ENCODE data around the gene FOXC2.

The FOXC2 gene

DNA sequence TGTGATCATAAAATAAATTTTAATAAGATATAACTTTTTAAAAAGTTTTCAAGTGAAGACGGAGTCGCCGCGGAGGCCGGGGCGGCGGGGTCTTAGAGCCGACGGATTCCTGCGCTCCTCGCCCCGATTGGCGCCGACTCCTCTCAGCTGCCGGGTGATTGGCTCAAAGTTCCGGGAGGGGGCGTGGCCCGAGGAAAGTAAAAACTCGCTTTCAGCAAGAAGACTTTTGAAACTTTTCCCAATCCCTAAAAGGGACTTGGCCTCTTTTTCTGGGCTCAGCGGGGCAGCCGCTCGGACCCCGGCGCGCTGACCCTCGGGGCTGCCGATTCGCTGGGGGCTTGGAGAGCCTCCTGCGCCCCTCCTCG, at the start of gene FOXC2:
Gene FOXC2 (plus strand): TSS at position 229 of the 365 bp plus-strand sequence. CDS start 507 bp downstream, outside the sequence.
- no peak for DNase-seq

DNA sequence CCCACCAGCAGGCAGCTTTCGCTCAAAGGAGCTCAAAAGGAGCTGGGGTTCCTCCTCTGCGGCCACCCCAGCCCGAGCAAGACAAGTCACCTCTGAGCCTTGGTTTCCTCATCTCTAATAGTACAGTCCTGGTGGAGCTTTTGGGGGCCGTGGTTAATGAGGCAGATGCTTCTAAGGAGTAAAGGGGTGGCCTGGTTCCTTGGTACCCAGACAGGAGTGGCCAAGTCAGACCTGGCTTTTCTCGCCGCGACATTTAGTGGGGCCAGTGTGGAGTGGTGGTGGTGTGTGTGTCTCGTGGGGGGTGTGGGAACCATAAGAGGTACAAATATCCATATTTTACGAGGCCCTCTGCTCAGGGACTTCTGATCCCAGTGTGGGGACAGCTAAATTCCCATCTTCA, 49.6 kb upstream of the FOXC2 start:
- no peak for DNase-seq

DNA sequence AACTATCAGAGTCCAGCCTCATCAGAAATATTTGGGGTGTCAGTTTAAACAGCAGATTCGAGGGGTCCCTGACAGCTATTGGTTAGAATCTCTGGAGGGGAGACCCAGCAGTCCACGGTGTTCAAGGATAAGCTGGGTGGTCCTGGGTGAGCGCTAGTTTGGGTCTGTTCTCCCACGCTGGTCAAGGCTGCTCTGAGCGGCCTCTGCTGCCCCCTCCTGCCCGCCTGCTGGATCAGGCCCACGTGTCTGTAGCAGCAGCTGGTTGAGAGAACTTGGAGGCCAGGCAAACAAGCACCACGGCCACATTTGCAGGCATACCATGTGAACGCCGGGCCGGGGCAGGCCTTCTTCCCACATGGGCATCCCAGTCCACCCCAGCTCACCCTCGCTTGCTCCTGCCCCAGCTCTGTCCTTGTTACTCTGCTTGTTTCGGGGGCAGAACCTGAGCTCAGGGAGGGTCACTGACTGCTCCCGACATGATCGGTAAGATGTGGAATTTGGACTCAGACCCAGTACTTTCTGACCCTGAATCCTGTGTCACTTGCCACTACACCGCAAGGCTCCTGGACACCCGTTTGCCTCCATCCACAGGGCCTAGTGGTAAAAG, 48.9 kb upstream of the FOXC2 start:
- no peak for DNase-seq

DNA sequence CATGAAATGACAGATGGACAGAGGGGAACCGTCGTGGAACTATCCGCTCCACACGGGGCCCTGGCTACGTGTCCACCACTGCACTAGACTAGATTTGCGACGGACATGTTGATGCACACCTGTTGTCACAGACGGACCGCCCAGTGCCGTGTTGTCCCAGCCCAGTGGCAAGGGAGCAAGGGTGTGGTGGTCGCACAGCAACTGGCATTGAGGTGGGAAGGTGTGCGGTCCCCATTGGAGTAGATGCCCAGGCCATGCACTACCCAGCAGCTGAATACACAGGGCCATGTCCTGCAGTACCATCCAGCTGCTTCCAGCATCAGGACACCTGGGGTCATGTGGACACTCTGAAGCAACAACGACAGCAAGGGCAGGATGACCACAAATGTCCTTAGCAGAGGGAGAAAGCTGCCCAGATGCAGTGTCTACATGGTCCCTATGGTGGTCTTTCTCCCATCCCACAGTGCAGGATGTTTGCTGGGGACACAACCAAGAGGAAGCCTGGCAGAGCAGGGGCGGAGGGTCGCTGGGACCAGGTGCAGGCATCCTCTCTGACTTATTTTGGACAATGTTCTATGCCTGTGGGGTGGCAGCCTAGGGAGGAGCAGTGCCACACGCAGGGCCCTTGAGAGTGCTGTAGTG, 47.5 kb upstream of the FOXC2 start:
- DNase-seq = no peak

DNA sequence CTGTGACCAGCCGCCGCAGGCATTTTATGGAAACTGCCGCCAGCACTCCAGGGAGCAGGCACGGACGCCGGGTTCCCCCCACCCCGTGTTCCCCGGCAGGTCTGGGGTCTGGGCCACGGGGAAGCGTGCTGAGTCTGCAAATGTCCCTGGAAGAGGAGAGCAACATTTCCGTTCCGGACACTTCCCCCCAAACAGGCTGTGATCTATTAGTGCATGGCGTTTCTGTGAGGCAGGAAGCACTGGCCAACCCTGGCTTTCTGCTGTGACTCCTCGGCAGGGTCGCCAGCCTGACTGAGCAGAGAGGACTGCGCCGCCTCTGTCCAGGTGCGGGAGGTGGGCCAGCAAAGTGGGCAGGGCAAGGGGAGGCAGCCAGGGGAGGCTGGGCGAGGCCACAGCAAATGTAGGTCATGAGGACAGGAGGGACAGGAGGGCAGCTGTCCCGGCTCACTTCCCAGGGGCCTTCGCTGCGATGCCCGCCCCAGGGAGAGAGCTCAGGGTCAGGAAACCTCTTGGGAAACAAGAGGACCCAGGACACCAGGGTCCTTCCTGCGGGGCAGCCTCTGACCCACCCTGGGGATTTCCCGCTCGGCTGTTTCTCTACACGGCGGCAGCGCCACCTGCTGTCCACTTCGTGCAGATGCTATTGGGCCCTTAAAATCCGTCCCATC, 46.8 kb upstream of the FOXC2 start:
- DNase-seq = peak; percentile 10

DNA sequence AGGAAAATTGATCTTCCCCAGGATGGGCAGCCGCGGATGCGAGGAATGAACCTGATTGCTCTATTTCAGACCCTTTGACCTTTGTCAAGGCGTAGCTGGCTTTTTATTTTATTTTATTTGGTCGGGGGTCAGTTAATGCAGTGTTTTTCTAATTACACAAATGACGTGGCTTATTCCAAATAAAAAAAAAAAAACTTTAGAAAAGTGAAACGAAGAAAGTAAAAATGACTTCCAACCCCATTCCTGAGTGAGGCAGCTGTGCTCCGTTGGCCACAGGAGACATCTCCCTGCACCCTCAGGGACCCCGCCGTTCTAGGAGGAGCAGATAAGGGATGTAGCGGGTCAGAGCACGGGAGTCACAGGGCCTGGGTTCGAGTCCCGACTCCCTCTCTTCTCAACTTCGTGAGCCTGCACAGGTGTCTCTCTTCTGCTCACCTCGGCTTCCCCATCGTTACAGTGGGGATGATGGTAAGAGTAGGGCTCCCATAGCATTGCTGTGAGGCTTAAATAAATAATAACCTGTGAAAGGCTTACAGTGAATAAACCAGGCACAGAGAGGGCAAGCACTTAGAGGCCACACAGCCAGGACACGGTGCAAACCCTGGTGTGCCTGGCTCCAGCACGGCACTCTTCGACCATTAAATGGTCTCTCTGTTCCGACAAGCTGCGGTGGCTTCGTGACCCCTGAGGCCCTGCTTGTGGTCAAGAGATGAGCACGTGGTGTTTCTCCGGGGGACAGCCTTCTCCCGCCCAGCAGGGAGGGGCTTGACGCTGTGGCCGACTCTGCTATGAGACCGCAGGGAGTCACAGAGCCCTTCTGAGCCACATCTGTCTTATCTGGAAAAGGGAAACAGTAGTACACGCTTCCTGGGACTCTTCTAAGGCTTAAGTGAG, 46.1 kb upstream of the FOXC2 start:
- DNase-seq = no peak

DNA sequence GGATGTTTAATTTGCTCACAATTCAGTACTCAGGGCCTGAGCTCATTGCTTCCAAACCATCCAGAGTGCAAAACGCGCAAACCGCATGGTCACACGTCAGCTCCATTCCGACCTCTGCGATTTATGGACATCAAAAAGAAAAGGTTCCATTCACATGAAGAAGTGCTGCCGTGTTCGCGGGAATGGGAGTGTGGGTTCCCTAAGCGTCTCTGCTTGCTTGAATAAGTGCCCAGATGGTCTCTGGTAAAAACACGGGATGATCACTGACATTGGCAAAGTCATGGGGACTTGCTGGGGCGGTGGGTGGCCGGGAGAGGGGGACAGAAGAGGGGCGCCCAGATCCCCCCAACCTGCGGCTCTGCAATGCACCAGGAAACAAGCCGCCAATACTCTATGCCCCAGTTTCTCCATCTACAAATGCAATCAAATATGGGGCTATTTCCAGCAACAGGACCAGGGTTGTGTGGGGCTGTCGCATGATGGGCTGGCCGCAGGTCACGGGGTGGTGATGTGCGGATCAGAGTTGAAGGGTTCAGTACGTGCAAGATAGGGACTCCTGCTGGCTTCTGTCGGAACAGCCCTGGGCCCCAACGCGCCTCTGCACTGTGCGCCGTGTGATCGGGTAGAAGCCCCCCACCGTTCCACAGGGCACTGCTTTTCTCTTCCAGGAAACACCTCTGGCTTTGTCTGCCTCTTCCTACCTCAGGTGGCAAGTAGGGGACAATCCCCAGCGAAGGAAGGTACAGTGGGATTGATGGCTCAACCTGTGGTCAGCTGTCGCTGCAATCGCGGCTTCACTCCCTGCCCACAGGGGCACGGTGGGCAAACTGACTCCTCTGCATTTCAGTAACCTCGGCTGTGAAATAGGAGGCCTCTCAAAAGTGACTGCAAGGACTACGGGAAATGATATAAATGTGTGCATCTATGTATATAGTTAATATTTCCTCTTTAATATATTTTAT, 45.1 kb upstream of the FOXC2 start:
- DNase-seq = no peak

DNA sequence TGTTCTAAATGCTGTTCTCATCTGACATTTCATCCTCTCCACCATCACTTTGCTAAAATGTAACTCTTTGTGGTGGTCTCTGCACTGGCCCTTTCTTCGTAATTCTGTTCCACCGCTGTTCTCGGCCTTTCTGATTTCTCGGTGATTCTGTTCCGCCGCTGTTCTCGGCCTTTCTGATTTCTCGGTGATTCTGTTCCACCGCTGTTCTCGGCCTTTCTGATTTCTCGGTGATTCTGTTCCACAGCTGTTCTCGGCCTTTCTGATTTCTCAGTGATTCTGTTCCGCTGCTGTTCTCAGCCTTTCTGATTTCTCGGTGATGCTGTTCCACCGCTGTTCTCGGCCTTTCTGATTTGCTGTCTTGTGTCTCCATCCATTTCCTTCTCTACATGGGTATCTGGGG, 44.0 kb upstream of the FOXC2 start:
- DNase-seq = no peak

DNA sequence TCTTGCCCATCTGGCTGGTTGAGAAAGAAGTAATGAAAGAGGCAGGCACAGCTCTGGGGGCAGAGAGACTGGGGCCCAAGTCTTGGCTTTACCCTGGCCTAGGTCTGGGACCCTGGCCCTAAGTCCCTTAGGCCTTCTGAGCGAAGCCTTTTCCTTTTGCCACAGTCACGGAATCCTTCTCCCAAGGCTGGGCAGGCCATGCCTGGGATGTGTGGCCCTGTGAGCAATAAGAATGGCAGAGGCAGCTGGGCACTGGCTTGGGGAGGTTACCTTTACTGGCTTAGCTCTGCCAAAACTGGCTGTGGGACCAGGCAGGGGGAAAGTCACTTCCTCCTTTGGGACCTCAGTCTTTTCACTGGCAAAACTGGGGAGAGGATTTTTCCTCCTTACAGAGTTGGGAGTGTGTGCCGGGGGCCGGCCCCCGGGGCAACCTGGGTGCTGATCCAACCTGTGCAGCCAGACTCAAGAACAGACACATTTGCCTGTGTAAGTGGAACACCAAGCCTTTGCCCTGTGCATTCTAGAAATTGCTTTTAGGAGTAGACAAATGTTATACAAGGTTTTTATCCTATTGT, 43.4 kb upstream of the FOXC2 start:
- DNase-seq = no peak

DNA sequence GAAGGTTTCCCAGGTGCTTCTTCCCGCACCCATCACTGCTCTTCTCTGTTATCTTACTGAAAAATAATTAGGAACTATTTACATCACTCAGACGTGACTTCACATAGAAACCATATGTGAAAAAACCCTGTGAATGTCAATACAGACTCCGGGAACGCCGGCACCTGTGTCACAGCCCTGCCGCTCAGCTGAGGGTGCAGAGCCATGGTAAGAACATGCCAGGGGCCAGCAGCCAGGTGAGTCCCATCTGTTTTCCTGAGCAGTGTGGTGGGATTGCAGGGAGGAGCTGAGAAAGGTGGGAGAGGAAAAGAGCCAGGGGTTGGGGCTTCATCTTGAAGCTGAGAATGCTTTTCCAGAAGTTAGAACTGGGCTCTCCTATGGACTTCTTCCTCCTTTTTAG, 42.6 kb upstream of the FOXC2 start:
- DNase-seq = no peak

DNA sequence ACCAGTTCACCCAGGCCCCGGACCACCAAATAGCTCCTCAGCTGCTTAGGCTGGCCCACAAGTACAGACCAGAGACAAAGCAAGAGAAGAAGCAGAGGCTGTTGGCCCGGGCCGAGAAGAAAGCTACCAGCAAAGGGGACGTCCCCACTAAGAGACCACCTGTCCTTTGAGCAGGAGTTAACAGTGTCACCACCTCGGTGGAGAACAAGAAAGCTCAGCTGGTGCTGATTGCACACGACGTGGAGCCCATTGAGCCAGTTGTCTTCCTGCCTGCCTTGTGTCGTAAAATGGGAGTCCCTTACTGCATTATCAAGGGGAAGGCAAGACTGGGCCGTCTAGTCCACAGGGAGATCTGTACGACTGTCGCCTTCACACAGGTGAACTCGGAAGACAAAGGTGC, 40.9 kb upstream of the FOXC2 start:
- no peak for DNase-seq

DNA sequence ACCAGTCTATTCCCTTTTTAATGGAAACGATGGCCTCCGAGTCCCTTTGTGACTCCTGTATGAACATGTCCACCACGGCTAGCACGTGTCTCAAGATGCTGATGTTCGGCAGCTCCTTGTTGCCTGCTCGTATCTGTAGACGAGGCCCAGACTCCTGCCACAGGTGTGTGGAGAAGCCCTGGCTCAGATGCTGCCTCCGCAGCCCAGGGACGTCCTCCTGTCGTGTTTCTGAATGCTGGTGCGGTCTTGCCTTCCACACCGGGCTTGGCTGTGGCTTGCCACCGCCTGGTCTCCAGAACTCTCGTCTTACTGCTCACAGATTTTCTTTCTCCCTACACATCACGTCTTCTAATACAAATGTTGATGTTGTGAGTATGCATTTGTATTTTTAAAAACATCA, 39.3 kb upstream of the FOXC2 start:
- no peak for DNase-seq

DNA sequence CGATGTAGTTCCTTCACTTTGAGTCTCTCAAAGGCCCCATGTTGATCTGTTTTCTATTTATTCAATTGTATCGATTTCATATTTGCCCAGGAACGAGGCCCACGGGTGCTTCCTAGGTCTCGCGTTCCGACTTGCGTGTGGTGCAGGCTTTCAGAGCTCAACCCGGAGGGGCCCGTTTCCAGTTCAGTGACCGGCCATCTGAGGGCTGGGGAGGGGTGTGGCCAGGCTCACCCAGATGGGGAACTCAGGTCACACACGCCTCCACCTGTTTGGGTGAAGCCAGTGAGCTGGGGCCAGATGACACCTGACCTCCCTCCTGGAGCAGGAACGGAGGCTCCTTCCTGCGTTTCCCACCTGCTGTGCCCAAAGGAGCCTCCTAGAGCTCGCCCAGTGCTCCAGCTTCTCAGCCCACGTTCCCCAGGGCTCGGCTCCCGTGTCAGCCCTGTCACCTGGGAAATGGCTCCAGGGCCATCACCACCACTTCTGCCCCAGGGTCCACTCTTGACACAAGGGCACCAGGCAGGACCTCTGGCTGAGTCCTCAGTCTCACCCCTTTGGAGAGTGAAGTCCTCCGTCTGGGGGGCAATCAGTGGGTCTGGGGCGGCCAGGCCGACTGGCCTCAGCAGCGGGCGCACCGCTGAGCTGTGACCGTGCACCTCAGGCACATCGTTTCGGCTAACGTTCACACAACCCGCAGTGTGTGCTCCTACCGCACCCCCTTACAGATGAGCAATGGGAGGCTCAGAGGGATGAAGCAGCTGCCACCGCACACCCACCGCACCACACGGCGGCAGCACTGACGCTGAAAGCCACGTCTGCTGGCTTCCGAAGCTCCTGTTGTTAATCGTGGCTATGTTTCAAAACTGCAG, 38.3 kb upstream of the FOXC2 start:
- no peak for DNase-seq

DNA sequence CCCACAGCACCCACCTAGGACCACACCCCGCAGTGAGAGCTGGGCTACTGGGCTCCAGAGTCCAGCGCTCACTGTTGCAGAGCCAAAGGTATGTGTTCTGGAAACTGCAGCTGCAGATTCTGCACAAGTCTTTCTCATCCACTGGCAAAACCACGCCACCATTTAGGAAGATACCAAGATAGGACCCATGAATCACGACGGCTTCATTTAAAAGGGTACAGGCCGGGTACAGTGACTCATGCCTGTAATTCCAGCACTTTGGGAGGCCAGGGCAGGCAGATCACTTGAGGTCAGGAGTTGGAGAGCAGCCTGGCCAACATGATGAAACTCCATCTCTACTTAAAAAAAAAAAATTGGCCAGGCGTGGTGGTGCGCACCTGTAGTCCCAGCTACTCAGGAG, 37.5 kb upstream of the FOXC2 start:
- no peak for DNase-seq

DNA sequence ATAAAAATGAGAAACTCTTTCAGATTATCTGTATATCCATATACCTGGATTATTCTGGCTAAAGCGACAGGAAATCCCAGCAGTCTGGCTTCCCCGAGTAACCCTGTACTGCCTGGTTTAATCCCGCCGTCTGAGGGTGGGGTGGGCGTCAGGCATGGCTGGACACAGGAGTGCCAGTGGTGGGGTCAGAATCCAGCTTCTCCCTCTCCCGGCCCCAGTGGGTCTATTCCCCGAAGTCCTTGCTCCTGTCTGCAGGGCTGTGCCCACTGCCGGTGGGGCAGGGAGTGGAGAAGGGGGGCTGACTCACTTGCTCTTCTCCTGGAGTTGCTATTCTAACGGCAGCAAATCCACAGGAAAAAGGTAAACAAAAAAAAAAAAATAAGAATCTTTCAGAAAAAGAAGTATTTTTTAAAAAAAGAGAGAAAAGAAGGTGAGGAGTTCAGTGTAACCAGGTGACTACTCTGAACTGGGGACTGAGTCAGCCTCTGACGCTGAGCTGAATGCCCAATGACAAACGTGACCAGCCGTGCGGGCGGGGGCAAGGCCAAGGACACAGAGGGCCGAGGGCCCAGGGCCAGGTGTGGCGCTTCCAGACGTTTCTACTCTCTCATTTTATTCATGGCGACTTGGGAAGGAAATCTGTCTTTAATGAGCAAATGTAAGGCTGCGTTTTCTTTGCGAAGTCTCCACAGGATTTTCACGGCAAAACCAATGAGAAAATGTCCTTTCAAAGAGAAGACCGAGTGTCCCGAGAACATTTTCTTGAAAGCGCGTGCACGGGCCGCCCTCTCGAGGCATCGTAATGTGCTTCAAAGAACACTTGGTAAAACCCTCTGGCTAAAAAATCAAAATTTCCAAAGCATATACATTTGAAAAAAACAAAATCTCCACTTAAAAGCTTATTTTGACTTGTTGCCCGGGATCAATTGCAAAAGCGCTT, 36.1 kb upstream of the FOXC2 start:
- DNase-seq = no peak

DNA sequence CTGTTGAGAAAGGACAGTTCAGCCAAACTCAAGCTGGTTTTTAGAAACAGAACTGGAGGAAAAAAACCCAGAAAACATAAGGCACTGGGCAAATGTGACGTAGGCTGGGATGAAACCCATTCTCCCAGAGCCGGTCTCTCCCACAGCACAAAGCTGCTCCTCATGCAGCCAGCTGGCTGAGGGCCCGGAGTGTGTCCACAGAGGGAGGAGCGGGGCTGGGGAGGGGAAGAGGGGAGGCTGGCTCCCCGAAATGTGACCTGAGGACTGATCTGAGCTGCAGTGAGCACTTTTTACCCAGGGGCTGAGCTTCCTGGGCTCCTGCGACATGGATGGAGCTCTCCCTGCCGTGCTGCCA, 35.5 kb upstream of the FOXC2 start:
- DNase-seq = no peak

DNA sequence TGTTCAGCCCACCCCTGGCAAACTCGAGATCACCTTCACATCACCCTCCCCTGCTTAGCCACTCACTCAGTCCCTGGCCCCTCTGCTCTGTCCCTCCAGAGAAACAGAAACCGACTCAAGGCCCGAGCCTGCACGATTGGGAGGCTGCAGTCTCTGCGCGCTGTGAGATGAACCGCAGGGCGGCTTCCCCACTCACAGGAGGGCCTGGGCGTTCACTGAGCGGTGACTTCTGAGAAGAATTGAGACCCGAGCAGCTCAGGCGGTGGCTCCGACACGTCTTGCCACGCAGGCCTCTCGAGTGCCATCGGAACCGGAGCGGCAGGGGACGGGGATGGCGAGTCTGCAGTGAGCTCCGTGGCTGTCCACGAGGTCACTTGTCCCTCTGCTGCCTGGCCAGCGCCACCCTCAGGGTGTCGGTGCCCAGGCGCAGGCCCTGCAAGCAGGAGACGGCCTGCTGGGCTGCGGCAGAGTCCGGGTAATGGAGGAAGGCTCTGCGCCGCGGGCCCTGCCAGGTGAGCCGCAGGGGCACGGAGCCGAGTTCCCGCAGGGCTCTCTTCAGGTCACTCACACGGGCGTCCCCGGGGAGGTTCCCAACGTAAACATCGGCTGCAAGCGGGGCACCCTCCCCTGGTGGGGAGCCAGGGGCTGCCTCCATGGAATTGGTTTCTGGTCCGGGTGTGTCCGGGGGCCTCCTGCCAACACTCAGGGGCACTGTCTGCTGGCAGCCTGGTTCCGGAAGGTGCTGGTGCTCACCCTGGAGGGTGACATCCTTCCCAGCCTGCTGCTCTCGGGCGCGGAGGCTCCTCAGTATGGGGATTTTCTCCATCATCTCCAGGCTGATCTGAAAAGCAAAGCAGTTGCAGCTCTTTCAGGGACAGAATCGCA, 34.7 kb upstream of the FOXC2 start:
- DNase-seq = no peak

DNA sequence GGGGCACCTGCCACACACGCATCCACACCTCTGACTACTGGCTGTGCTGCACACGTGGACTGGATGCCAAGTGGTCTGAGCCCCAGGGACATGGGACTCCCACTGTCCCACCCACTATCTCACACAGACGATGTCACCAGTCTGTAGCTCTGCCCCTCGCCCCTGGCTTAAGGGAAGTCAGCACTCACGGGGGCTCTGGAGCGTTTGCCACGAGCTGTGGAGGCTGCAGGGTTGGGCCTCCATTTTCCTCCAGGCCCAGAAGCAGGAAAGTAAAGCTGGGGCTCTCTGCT, 34.2 kb upstream of the FOXC2 start:
- no peak for DNase-seq

DNA sequence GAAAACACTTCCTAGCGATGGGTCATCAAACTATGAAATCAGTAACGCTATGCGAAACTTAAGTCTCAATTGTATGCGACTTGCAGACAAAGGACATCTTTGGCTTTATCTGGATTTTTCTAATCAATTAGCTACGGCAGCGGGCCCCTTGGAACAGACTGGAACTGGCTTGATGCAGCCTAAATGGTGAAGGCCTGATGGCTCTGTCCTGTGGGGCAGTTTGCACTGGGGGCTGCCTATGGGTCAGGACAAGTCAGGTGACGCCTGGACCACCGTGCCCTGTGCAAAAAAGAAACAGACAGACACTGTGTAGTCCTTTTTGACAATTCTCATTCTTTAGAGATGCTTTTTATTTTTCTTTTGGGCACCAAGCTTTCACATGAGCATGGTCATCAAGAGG, 33.6 kb upstream of the FOXC2 start:
- DNase-seq = no peak

Measured in NCI-H510A treated with DMSO at 0.1 percent for 48 hours (cell line).